NCI-H2107 (cell line): Measurements from ENCODE around the gene IDH3A.
A peak's percentile ranks its signal among the peaks of the same experiment; 100 is the strongest.

Experiments used
- DNase-seq: peaks from one replicate; lab custom pipeline; 2025; lab: John Stamatoyannopoulos, UW

The IDH3A gene

GRCh38 chr15:78149068-78149804, at the start of gene IDH3A:
Gene IDH3A, plus strand, starts transcription at chr15:78149362. Its CDS starts 42 bp downstream, at chr15:78149404.
- peak; percentile 93 for DNase-seq

- DNase-seq = no peak
These were observed 48.3 kb upstream of the IDH3A start for GRCh38 chr15:78100886-78101285.

GRCh38 chr15:78101423-78102105, 47.6 kb upstream of the IDH3A start:
- no peak for DNase-seq

DNA sequence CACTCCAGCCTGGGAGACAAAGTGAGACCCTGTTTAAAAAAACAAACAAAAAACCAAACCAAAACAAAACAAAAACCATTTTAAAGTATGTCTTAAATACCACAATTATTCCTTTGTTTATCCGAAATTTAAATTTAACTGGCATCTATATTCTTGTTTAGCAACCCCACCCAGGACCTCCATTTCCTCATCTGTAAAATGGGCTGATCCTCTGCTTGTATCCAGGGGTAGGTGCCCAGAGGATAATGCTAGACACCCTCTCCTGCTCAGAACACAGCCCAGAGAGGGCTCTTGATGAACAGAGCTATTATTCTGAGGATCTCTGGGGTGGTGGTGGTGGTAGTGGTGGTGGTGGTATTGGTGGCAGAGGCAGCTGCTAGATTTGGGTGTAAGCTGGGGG, 47.0 kb upstream of the IDH3A start:
- DNase-seq = no peak

GRCh38 chr15:78102741-78103140, 46.4 kb upstream of the IDH3A start:
- no peak for DNase-seq

DNA sequence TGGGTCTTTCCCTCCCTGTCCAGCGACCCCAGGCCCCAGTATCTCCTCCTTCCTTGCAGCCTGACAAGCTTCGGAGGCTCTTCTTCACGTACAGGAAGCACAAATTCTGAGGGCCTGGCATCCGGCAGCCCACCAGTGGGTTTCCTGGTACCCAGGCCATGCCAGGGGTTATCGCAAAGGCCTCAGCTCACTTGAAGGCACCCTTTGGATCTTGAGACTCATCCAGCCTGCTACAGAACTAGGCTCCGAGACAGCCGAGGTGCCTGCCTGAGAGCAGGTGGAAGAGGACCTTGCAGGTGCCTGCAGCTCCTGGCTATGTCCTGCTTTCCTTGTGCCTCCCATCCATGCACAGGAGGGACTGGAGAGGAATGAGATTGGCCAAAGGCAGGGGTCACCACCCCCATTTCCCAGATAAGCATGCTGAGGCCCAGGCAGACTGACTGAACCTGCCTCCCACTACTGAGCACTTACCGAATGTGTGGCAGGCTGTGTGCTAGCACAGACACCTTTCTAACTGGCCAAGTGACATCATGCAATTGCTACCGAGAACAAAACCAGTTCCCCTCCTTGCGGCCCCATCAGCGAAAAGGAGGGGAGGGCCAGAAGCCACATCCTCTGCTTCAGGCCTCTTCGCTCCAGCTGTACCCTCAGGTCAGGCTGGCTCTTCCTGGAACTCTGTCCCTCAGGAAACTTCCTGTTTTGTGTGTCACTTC, 45.6 kb upstream of the IDH3A start:
- no peak for DNase-seq

GRCh38 chr15:78104119-78104479, 45.1 kb upstream of the IDH3A start:
- no peak for DNase-seq

DNA sequence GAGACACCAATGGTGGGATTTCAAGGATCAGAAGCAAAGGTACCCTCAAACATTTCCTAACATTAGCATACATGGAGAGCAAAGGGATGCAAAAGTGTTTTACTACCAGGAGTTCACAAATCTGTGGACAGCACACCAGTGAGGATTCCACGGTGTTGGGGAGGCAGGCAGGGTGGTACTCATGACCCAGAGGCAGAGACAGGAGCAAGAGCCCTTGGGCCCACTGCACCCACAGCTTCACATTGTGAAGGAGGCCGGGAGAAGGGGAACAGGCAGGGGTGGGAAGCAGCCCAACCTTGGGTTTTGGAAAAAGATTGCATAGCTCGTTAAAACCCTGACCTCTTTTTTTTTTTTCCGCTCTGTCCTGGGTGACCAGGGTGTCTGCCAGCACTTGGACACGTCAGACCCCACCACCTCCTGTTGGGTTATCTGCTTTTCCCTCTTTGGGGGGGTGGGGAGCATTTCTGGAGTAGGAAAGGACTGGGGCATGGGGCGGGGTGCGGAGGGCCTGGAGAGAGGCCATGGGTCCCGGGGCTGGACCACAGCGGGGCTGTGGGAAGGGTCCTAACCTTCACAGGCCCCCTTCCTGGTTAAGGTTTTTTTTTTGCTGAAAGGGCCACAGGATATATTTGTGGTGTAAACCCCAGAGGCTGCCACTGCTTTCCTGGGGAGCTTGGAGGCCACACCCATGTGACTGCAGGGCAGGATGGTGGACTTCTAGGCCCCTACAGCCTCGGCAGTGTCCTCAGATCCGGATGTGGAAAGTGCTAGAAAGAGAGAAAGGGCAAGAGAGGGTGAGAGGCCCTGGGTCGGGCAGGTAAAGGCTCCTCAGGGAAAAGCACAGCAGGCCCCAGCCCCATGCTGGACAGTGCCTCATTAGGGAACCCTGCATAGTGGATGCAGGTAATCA, 44.3 kb upstream of the IDH3A start:
- DNase-seq = no peak

DNA sequence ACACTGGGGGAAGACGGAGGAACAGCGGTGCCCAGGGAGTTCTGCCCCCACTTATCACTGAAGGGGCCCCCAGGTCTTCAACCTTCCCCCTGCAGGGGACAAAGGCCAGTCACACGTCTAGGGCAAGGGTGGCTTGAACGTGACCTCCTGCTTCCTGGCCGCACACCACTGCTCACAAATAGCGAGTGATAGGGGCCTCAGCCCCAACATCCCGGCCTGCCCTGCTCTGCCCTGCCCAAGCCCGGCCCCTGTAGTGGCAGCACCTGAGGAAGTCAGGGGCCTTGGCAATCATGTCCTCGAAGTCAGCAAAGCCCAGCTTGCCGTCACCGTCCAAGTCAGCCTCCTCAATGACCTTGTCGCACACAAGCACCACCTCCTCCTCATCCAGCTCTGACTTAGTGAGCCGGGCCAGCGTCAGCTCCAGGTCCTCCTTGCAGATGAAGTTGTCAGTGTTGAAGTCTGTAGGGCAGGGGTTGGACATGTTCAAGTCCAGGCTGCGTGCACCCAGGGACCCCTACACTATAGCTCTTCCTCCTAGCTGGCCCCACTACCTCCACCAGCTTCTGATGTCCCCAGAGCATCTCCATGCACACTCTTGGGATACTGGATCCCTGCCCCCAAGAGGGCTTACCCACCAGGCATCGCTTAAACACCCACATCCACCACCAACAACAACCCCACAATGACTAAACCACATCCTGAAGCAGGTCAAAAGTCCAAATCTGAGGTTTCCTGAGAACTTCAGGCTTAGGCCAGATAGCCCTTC, 43.5 kb upstream of the IDH3A start:
- no peak for DNase-seq

- no peak for DNase-seq
These were observed 41.7 kb upstream of the IDH3A start for GRCh38 chr15:78107471-78107870.

GRCh38 chr15:78108300-78109084, 40.7 kb upstream of the IDH3A start:
- peak; percentile 64 for DNase-seq

- no peak for DNase-seq
These were observed 40.0 kb upstream of the IDH3A start for GRCh38 chr15:78109156-78109555.

GRCh38 chr15:78110096-78110495, 39.1 kb upstream of the IDH3A start:
- no peak for DNase-seq

GRCh38 chr15:78110916-78111475, 38.2 kb upstream of the IDH3A start:
- DNase-seq = no peak

GRCh38 chr15:78111788-78112187, 37.4 kb upstream of the IDH3A start:
- no peak for DNase-seq

DNA sequence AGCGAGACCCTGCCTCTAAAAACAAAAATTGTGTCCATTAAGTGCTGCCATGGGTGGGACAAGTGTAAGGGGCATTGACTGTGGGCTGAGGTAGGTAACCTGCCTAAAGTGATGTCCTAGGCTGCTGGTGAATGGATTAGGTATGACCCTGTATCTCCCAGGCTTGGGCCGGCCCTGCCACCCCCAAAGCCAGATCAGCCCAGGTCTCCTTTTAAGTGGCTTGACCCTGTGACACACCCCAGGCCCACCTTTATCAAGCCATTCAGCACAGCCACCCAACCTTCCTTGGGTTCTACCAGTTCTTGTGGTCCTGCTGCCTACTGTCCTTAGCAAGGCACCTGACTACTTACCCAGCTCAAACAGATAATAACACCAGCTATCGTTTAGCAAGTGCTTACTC, 36.6 kb upstream of the IDH3A start:
- DNase-seq = no peak

DNA sequence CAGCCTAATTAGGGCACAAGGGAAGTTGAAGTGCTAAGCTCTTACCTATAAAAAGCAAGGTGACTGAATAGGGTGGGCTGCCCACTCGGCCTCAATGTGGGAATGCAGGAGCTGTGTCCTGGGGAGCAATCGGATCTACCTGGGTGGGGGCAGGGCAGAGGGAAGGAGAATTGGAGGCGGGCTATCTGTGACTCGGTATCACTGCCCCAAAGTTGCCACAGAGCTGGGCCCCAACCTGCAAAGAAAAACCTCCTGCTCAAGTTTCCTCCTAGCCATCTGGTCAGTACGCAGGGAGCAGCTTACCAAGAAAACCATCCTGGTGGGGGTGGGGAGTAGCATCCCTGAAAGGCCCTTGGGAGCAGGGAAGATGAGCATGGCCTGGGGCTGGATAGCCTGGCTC, 28.6 kb upstream of the IDH3A start:
- no peak for DNase-seq

DNA sequence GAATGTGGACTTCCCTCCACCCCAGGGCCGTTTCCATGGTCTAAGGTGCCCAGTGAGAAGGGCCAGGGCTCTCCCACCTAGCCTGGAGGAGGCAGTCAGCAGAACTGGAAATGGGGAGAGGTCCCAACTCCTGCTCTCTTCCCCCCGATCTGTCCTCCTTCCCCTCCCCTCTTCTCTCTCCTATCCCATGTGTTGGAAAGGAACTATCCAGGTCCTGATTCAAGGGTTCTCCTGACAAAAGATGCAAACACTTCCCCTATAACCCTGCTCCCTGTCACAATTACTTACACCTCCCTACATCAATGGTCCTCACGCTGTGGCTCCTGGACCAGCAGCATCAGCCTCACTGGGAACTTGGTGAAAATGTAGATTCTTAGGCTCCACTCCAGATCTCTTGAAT, 23.9 kb upstream of the IDH3A start:
- no peak for DNase-seq

DNA sequence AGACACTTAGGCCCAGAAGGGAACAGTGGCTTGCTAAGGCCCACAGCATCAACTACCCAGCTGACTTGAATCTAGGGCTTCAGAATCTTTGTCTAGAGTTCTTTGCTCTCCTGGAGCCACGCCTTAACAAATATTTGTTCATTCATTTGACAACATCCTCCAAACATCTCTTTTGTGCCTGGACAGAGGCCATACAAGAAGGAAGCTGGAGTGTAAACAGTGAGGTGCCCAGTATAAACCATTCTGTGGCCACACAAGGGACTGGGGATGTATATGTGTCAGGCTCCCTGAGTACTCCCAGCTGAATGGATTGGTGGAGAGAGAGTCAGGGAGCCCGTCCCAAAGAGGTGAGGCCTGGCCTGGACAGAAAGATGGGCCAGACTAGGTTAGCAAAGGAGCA, 21.3 kb upstream of the IDH3A start:
- no peak for DNase-seq

GRCh38 chr15:78129077-78129750, 19.9 kb upstream of the IDH3A start:
- DNase-seq = no peak
